SIG-M5 treated with dmso at 0.1 percent for 504 hours (cell line): ENCODE measurements around the gene SNTA1.
"Not testable (repeated sequence)": the region's sequence is repeated elsewhere in the genome, so short reads cannot be mapped to it uniquely, and the experiment has no call there.

Experiments
- DNase-seq: peaks from one replicate; lab custom pipeline; 2025; ENCODE audit not compliant: unreplicated experiment; lab: John Stamatoyannopoulos, UW

SNTA1 gene

DNA sequence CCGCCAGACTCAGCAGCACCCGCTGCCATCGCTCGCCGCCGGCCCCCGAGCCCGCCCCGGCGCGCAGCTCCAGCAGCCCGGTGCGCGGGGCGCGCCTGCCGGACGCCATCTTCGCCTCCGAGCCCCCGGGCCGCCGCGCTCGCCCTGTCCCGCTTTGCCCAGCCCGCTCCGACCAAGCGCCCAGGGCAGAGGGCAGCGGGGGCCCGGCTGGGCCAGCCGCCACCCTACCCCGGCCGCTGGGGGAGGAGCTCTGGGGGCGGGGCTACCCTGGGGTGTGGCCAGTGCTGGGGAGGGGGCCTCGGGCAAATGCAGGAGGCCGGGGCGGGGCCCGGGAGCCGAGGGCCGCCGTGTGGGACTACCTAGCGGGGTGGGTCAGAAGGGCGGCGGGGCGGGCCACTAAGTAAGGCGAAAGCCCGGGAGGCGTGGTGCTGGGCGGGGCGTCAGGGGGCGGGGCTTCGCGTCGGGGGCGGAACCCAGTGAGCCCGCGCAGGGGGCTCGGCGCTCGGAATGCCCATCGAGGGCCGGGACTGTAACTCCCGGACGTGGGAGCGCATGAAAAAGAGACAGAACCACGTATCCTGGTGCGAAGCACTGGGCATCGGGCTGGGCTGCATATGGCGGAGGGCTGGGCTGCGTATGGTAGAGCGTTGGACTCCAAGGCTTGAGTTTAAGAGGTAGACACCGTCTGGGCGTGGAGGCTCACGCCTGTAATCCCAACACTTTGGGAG lies at the start of gene SNTA1:
TSS of gene SNTA1 (minus strand) at position 252 of the 728 bp plus-strand sequence. CDS start at position 109, 143 bp downstream.
- peak; percentile 78 for DNase-seq

DNA sequence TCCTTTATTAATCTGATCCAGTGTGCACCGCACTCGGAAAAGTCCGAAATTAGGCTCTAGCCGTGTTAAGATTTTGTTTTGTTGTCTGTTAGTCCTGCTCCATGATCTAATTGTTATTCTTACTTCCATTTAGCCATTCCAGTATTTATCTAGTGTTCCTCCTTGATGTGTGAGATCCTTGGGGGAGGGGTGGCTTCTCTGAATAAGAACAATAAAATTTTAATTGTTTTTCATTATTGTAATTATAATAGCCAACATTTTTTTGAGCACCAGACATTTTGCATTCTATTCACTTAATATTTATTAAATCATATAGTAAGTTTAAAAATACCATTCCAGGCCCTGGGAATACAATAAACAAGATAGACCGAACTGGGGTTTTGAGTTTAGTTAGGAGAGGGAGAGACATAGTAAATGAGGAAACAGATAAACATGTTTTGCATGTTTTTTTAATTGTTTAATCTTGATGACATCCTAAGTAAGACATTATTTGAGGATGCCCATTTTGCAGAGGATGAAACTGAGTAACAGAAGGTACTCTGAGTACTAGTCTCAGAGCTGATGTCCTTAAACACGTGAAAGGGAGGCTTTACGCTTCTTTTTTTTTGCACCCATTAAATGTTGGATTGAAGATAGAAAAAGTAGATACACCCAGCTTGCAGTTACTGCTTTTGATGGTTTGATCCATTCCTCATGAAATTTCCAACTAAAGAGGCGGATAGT lies 47.5 kb upstream of the SNTA1 start:
- DNase-seq: no peak

DNA sequence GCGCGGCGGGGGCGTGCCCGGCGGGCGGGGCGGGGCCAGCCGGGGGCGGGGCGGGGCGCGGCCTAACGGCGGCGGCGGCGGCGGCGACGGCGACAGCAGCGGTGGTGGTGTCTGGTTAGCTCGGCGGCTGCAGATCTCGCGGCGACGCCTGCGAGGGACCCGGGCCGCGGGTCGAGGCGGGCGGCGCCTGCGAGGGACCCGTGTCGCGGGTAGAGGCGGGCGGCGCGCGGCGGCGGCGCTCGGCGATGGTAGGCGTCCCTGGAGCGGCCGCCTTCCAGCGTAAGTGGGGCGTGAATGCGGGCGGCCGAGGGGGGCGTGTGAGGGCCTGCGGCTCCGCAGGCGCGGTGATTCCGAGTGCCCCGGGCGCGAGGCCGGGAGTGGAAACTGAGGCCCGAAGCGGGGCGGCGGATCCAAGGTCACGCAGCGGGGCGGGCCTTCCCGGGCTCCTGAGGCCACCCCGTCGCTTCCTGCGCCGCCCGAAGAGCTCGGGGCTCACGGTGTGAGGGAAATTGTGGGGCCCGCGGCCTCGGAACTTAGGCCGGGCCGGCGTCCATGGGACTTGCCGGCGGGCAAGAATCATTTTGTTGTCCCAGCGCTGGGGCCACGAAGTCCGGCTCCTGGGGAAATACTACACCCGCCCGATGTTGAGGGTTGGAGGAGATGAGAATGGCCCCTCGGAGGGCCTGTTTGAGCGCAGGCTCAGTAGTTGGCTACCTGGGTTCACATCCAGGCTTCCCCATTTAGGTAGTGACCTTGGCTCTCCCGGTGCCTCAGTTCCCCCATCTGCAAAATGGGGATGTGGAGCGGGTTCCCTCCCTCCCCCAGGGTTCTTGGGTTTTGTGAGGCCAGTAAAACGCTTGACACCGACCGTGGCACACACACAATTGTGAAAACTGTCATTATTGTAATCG lies 46.7 kb upstream of the SNTA1 start, which contains the start of gene CBFA2T2:
TSS of gene CBFA2T2 (plus strand) at position 74 of the 911 bp plus-strand sequence. CDS start at position 246, 172 bp downstream.
- no peak for DNase-seq

DNA sequence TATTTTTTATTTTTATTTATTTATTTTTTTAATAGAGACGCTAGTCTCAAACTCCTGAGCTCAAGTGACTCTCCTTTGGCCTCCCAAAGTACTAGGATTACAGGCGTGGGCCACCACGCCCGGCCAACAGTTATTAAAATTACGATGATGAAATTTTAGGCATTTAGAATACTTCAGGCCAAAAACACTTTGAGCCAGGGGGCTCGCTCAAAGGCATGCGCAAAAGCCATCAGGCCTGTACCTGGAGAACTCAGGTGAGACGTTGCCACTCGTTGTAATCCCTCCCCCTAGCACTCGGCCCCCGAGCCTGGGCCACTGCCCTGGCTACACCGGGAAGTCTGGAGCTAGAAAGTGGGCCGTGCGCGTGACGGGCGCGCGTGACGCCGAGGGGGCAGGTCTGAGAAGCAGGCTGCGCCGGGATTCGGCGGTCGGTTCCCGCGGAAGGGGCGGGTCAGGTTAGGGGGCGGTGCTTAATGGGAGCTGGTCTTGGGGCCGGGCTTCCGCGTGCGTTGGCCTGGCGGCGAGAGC lies 46.0 kb upstream of the SNTA1 start:
- DNase-seq: peak; percentile 94

DNA sequence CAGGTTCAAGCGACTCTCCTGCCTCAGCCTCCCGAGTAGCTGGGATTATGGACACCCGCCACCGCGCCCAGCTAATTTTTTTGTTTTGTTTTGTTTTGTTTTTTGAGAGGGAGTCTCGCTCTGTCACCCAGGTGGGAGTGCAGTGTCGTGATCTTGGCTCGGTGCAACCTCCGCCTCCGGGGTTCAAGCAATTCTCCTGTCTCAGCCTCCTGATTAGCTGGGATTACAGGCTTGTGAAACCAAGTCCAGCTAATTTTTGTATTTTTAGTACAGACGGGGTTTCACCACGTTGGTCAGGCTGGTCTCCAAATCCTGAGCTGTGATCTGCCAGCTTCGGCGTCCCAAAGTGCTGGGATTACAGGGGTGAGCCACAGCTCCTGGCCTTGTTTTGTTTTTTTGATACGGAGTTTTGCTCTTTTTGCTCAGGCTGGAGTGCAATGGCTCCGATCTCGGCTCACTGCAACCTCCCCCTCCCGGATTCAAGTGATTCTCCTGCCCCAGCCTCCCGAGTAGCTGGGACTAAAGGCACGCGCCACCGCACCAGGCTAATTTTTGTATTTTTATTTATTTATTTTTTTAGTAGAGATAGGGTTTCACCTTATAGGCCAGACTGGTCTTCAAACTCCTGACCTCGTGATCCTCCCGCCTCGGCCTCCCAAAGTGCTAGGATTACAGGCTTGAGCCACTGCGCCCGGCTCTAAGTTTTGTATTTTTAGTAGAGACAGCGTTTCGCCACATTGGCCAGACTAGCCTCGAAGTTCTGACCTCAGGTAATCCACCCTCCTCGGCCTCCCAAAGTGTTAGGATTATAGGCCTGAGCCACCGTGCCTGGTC lies 45.3 kb upstream of the SNTA1 start:
- not testable (repeated sequence) for DNase-seq

DNA sequence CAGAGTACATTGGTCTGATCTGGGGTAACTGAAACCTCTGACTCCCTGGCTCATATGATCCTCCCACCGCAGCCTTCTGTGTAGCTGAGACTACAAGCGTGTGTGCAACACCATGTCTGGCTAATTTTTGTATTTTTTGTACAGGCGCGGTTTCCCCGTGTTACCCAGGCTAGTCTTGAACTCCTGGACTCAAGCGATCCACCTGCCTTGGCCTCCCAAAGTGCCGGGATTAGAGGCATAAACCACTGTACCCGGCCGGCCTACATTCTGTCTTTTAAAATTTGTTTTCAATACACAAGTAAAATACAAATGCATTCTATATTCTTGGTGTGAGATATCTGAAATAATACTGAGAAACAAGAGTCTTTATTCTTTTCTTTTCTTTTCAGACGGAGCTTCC lies 44.6 kb upstream of the SNTA1 start:
- DNase-seq: no peak

DNA sequence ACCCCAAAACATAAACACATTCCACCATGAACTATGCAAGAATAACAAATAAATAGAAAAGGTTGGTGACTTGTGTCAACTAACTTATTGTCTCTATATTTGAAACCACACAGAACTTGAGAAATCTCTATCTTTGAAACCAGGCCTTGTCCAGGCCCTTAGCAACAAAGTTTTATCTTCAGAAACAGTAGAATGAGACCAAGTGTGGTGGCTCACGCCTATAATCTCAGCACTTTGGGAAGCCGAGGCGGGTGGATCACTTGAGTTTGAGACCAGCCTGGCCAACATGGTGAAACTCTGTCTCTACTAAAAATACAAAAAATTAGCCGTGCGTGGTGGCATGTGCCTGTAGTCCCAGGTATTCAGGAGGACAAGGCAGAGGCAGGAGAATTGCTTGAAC lies 39.6 kb upstream of the SNTA1 start:
- not testable (repeated sequence) for DNase-seq

DNA sequence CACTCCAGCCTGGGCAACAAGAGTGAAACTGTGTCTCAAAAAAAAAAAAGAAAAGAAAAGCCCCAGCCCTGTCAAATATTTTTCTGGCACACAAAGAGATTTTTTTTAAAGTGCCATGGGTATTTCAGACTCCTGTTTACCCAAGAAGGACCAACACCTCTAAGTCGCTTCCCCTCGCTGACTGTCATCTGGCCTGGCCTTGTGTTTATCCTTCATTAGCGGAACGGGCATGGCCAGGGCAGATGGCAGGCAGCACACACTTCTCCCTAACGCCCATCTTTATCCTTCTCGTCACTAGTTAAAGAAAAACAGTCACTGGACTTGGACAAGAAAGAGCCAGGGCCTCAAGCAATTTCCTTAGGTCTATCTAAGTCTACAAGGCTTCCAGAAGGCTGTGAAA lies 39.0 kb upstream of the SNTA1 start:
- DNase-seq: no peak

DNA sequence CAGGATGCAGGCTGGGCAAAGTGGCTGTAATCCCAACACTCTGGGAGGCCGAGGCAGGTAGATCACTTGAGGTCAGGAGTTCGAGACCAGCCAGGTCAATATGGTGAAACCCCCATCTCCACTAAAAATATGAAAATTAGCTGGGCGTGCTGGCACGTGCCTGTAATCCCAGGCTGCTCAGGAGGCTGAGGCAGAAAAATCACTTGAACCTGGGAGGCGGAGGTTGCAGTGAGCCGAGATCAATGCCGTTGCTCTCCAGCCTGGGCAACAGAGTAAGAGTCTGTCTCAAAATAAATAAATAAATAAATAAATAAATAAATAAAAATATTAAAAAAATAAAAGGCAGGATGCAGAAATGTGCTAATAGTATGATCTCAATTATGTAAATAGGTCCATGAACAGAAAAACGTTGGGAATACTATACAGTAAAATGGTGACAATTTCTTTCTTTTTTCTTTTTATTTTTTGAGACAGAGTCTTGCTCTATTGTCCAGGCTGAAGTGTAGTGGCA lies 37.9 kb upstream of the SNTA1 start:
- DNase-seq: no peak

DNA sequence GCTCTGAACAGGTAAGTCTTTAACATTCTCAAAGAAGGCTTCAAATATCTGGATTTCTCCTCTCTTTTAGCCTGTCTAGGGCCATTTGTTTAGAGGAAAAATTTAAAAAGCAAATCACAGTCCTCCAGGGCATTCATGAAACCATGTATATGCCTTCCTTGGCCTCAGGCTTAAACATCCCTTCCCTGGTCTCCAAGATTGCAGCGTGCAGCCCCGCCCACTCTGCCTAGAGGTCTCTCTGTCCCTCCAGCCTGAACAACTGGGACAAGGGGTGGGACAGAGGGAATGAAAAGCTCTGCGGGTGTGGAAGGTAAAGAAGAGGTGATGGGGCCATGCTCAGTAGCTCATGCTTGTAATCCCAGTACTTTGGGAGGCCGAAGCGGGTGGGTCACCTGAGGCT lies 36.5 kb upstream of the SNTA1 start:
- DNase-seq: no peak

DNA sequence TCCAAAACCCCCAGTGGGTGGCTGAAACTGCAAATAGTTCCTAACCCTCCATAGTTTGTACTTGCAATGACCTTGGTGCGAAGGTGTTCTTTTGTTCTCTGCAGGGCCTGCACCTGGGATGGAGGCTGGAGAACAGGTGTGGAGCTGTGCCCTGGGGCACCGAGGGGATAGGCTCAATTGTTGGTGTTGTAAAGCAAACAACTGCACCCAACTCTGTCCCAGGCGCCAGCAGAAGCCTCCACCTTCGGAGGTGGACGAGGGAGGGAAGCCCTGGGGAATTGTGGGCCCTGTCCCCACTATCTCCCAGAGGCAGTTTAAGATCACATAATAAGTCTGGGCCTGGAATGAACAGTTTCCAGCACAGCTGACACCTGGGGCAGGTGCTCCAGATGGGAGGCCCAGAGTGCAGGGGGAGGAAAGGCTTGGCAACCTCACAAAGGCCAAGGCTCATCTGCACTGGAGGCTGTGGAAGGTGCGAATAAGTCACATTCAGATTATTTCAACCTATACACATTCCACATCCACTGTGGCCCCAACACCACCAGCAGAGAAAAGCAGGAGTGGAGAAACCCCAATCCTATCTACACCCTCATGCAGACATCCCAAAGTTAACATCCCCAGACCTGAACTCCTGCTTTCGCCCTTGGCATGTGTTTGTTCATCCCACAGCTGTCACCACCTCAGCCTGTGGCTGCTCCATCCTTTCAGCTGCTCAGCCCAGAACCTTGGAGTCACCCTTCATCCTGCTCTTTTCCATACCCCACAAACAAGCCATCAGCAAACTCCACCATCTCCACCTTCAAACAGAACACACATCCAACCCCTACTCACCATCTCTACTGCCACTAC lies 34.0 kb upstream of the SNTA1 start:
- no peak for DNase-seq

DNA sequence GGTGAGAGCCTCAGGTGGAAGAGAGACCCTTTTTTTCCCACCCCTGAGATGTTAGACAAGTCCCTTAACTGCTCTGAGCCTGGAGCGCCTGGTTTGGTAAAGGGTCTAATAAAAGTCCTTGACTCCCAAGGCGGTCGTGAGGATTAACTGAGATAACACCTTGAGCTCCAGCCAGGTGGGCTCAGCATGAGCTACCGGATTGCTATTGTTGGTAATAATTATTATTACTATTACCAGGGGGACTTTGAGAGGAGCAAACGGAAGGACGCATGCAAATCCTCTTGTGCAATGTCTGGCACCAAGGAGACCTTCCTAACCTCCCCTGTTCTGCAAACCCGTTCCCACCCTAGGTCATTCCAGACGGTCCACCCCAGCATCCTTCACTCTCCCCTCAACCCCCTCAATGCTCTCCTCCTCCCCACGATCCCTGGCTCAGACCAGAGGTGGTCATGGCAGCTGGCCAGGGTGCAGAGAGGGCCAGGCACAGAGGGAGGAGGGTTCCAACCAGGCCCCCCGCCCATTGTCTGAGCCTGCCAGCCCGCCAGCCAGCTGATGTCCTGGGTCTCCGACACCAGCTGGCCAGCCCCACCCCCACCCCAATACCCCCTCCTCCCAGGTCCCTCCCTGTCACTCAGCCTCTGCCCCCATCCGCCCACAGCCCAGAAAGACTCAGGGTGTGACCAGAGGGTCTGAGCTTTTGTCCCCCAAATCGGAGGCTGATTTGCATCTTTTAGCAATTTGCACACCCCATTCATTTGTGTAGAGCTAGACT lies 32.0 kb upstream of the SNTA1 start:
- DNase-seq: no peak

DNA sequence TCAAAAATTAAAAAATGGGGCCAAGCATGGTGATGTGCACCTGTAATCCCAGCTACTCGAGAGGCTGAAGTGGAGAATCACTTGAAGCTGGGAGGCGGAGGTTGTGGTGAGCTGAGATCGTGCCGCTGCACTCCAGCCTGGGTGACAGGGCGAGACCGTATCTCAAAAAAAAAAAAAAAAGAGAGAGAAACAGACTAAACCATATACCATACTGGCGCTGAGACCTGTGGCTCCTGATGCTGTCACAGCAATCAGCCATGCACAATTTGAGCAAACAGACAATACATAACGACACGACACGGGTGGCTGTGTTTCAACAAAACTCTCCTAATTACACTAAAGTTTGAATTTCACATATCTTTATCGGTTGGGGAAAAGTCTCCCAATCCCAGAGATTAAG lies 31.4 kb upstream of the SNTA1 start:
- DNase-seq: no peak

DNA sequence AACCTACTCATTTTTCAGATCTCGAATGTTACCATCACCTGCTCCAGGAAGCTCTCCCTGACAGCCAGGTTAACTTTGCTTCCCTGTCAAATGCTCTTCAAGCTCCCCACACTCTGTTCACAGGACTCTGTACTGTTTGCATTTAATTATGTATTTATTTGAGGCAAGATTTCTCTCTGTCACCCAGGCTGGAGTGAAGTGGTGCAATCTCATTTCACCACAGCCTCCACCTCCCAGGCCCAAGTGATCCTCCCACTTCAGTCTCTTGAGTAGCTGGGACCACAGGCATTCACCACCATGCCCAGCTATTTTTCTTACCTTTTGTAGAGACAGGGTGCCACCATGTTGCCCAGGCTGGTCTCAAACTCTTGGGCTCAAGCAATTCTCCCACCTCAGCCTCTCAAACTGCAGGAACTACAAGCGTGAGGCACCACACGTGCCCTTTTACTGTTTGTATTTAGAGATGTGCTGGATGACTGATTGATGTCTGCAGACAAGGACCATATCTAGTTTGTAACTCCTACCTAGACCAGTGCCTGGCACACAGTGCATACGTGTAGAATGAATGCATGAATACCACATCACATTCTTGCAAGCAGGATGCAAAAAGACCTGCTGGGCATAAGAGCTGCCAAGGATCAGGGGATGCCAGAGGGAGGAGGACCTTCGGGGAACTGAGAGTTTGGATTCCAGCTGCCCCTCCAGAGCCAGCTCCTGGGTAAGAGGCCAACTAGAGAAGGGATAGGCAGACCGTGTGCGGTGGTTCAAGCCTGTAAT lies 30.7 kb upstream of the SNTA1 start:
- DNase-seq: no peak

DNA sequence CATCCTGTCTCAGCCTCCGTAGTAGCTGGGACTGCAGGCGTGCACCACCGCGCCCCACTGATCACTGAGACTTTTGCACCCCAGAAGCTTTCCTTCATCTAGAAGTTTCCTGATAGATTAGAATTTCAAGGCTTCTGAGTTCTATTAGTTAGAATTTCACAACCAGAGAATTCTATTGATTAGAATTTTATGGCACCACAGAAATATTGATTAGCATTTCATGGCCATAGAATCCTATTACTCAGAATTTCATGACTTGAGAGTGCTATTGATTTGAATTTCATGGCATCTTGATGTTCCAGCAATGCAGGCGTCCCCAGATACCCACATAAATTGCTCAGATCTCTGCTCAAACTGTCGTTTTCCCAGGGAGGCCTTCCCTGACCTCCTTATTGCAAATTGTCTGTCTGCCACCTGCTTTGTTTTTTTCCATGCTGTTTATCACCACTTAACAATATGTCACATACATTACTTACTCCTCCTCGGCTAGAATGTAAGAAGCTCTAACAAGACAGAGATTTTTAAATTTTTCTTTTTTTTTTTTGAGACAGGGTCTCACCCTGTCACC lies 29.4 kb upstream of the SNTA1 start:
- DNase-seq: no peak

DNA sequence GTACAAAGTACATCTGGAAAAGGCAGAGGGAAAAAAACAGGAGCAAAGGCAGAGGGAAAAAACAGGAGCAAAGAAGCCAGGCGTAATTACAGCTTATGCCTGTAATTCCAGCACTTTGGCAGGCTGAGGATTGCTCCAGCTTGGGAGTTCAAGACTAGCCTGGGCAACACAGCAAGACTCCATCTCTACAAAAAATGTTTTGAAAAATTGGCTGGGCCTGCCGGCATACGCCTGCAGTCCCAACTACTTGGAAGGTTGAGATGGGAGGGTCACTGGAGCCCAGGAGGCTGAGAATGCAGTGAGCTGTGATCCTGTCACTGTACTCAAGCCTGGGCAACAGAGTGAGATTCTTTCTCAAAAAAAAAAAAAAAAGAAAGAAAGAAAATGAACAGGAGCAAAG lies 27.3 kb upstream of the SNTA1 start:
- DNase-seq: no peak

DNA sequence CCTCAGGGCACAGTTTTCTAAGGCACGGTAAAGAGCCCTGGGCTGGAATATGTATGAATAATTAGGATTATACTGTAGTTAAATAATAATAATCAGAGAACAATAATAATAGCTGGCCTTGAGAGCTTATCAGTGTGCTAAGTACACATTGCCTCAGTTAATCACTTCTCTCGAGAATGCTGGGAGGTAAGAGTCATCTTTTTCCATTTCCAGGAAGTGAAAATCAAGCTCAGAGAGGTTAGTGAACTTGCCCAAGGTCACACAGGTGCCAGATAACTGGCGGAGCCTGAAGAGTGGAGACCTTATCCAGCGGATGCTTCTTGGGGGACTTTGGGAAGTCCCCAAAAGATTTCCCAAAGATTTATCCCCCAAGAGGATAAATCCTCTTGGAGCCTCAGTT lies 26.9 kb upstream of the SNTA1 start:
- DNase-seq: no peak
